HL-60/S4 treated with phorbol 12-myristate 13-acetate at 8.2 ng/mL for 4 days and 3 days (cell line): ENCODE measurements around the gene ACTL10.

Experiments
- in situ Hi-C: fragments of 300-500 bp; cut with MboI; formaldehyde crosslinking; loops from 2 replicates; pipeline ENCODE4 v1.15.0; 2022; ENCODE audit warnings: low sequenced_read_pairs

Gene ACTL10

GRCh38 chr20:33676121-33676520 lies 9.4 kb downstream of the ACTL10 start:
- in situ Hi-C loops, result no loop called here

- in situ Hi-C loops, result no loop called here
These were observed 10.2 kb downstream of the ACTL10 start for GRCh38 chr20:33676652-33677645.

GRCh38 chr20:33677991-33678702 lies 11.4 kb downstream of the ACTL10 start:
- in situ Hi-C loops, result no loop called here

GRCh38 chr20:33679758-33680485 lies 13.2 kb downstream of the ACTL10 start:
- in situ Hi-C loops, result no loop called here

GRCh38 chr20:33680686-33681085 lies 13.9 kb downstream of the ACTL10 start:
- in situ Hi-C loops, result no loop called here

- in situ Hi-C loops, result no loop called here
These were observed 14.5 kb downstream of the ACTL10 start for GRCh38 chr20:33681288-33681687.

- in situ Hi-C loops, result no loop called here
These were observed 15.1 kb downstream of the ACTL10 start for GRCh38 chr20:33681728-33682353.

GRCh38 chr20:33684533-33685327 lies 18.0 kb downstream of the ACTL10 start:
- in situ Hi-C loops, result no loop called here

GRCh38 chr20:33685328-33686099 lies 18.8 kb downstream of the ACTL10 start:
- in situ Hi-C loops, result no loop called here

GRCh38 chr20:33686100-33686983 lies 19.6 kb downstream of the ACTL10 start, which contains the start of gene E2F1:
Gene E2F1, minus strand, starts transcription at chr20:33686385. Its CDS starts 121 bp downstream, at chr20:33686264.
- in situ Hi-C loops, result no loop called here

GRCh38 chr20:33686984-33687366 lies 20.2 kb downstream of the ACTL10 start:
- in situ Hi-C loops, result no loop called here

- in situ Hi-C loops, result no loop called here
These were observed 20.7 kb downstream of the ACTL10 start for GRCh38 chr20:33687370-33687915.

- in situ Hi-C loops, result no loop called here
These were observed 21.5 kb downstream of the ACTL10 start for GRCh38 chr20:33687993-33688937.

- in situ Hi-C loops, result no loop called here
These were observed 22.2 kb downstream of the ACTL10 start for GRCh38 chr20:33688938-33689424.

GRCh38 chr20:33689493-33689892 lies 22.8 kb downstream of the ACTL10 start:
- in situ Hi-C loops, result no loop called here

GRCh38 chr20:33689973-33690372 lies 23.2 kb downstream of the ACTL10 start:
- in situ Hi-C loops, result no loop called here

GRCh38 chr20:33693289-33693688 lies 26.5 kb downstream of the ACTL10 start:
- in situ Hi-C loops, result no loop called here
